Loucy (cell line): ENCODE measurements around the gene NCAPD3.
"Not testable (repeated sequence)": the region's sequence is repeated elsewhere in the genome, so short reads cannot be mapped to it uniquely, and the experiment has no call there.

Experiments
- H2AFZ ChIP-seq: fragments of 200-600 bp; sonication (generic); 2 replicates; pipeline ENCODE4 v1.6.0; 2016; ENCODE audit warnings: antibody characterized with exemption, mild to moderate bottlenecking, low read length, moderate library complexity
- H3F3A ChIP-seq: fragments of 200-600 bp; 2 replicates; pipeline ENCODE4 v1.6.0; 2016; ENCODE audit warnings: antibody characterized with exemption, low read depth, mild to moderate bottlenecking
- H3K27me3 ChIP-seq: fragments of 200-600 bp; sonication (generic); 2 replicates; pipeline ENCODE4 v1.6.1; 2014; ENCODE audit warnings: low read length, mild to moderate bottlenecking; ENCODE audit not compliant: insufficient read depth, poor library complexity, severe bottlenecking
- H3K36me3 ChIP-seq: fragments of 200-600 bp; sonication (generic); 2 replicates; pipeline ENCODE4 v1.6.1; 2016; ENCODE audit warnings: low read length; ENCODE audit not compliant: insufficient read depth
- H3K4me1 ChIP-seq: fragments of 200-600 bp; sonication (generic); 2 replicates; pipeline ENCODE4 v1.5.1; 2014; ENCODE audit warnings: low read length, mild to moderate bottlenecking; ENCODE audit not compliant: insufficient read depth, poor library complexity, severe bottlenecking
- H3K4me2 ChIP-seq: fragments of 200-600 bp; sonication (generic); 2 replicates; pipeline ENCODE4 v1.6.0; 2014; ENCODE audit warnings: antibody characterized with exemption, low read length, low read depth, mild to moderate bottlenecking; ENCODE audit not compliant: poor library complexity, severe bottlenecking
- H3K4me3 ChIP-seq: fragments of 200-600 bp; sonication (generic); 2 replicates; pipeline ENCODE4 v1.5.1; 2014; ENCODE audit warnings: low read length, mild to moderate bottlenecking, mixed read lengths; ENCODE audit not compliant: poor library complexity, severe bottlenecking
- H3K79me2 ChIP-seq: fragments of 200-600 bp; sonication (generic); 2 replicates; pipeline ENCODE4 v1.6.1; 2014; ENCODE audit warnings: low read length; ENCODE audit not compliant: insufficient read depth
- H3K9ac ChIP-seq: fragments of 200-600 bp; sonication (generic); 2 replicates; pipeline ENCODE4 v1.6.0; 2014; ENCODE audit warnings: mild to moderate bottlenecking, low read depth, low read length, moderate library complexity; ENCODE audit not compliant: poor library complexity, severe bottlenecking
- H3K9me2 ChIP-seq: fragments of 200-600 bp; sonication (generic); replicated peaks from 2 replicates; pipeline ENCODE4 v1.6.1; 2016; ENCODE audit warnings: low read depth, low read length, mixed read lengths
- H3K9me3 ChIP-seq: fragments of 200-600 bp; sonication (generic); 2 replicates; pipeline ENCODE4 v1.6.1; 2014; ENCODE audit warnings: mild to moderate bottlenecking, antibody characterized with exemption, low read length, low read depth; ENCODE audit not compliant: insufficient read depth
- H4K20me1 ChIP-seq: fragments of 200-600 bp; sonication (generic); 2 replicates; pipeline ENCODE4 v1.6.0; 2014; ENCODE audit warnings: antibody characterized with exemption, low read length, mild to moderate bottlenecking; ENCODE audit not compliant: insufficient read depth, poor library complexity, severe bottlenecking
- CTCF ChIP-seq: fragments of 200-600 bp; sonication (generic); conservative IDR thresholded peaks from 2 replicates; pipeline ENCODE4 v1.5.1; 2014; ENCODE audit warnings: mild to moderate bottlenecking, antibody characterized with exemption, low read length
- EZH2phosphoT487 ChIP-seq: fragments of 200-600 bp; IDR thresholded peaks from 2 replicates; pipeline ENCODE4 v1.6.1; 2018; ENCODE audit warnings: antibody characterized with exemption, mild to moderate bottlenecking, moderate library complexity, borderline replicate concordance

NCAPD3 gene

GRCh38 chr11:134257101-134257500 lies 33.3 kb upstream of the NCAPD3 start:
- H3K79me2 ChIP-seq: peaks cover 29% of the 10 kb centered on the region
- no peak for TF ChIP-seq CTCF
- TF ChIP-seq EZH2phosphoT487: no peak
- no peaks in the 10 kb centered on the region for H3F3A ChIP-seq
- peaks cover 9% of the 10 kb centered on the region; the same call in 1 of the 2 replicates for H3K36me3 ChIP-seq
- H2AFZ ChIP-seq: no peak overlapping the region
- no peak overlapping the region for H3K9ac ChIP-seq
- H3K9me2 ChIP-seq: no peaks in the 10 kb centered on the region
- H3K4me3 ChIP-seq: no peak overlapping the region
- no peaks in the 10 kb centered on the region for H3K9me3 ChIP-seq
- no peaks in the 10 kb centered on the region for H3K27me3 ChIP-seq
- H3K4me1 ChIP-seq: peaks cover 54% of the 10 kb centered on the region
- H3K4me2 ChIP-seq: no peak overlapping the region
- no peaks in the 10 kb centered on the region for H4K20me1 ChIP-seq

- not testable (repeated sequence) for H3K4me3 ChIP-seq, H3F3A ChIP-seq, H3K9me3 ChIP-seq, H3K9me2 ChIP-seq, H3K9ac ChIP-seq, H3K27me3 ChIP-seq, H2AFZ ChIP-seq, H4K20me1 ChIP-seq
- Histone ChIP-seq H3K4me1 (peaks cover 41% of the 10 kb centered on the region), H3K4me2 (peak overlapping the region; percentile 89), H3K36me3 (peaks cover 15% of the 10 kb centered on the region; the same call in 1 of the 2 replicates), H3K79me2 (peaks cover 39% of the 10 kb centered on the region)
These were observed 31.4 kb upstream of the NCAPD3 start for GRCh38 chr11:134255184-134255561.

GRCh38 chr11:134254433-134255183 lies 30.8 kb upstream of the NCAPD3 start:
- Histone ChIP-seq H3K4me2 (peak overlapping the region; percentile 89), H3K4me1 (peaks cover 36% of the 10 kb centered on the region), H3K9me3 (no peaks in the 10 kb centered on the region), H3K9me2 (no peaks in the 10 kb centered on the region), H3K9ac (peak overlapping the region; percentile 90), H3K79me2 (peaks cover 39% of the 10 kb centered on the region), H3K27me3 (no peaks in the 10 kb centered on the region), H3K36me3 (peaks cover 15% of the 10 kb centered on the region; the same call in 1 of the 2 replicates), H3F3A (no peaks in the 10 kb centered on the region), H2AFZ (no peak overlapping the region), H4K20me1 (no peaks in the 10 kb centered on the region), H3K4me3 (peak overlapping the region; percentile 80)
- TF ChIP-seq CTCF (no peak), EZH2phosphoT487 (no peak)
